Kidney capillary endothelial cell (primary cell): ENCODE data around the gene SULT1A2.
"Not testable (repeated sequence)": the region's sequence is repeated elsewhere in the genome, so short reads cannot be mapped to it uniquely, and the experiment has no call there.

Source experiments
- DNase-seq: peaks from one replicate; pipeline ENCODE4 v3.0.0-alpha.2; 2018; ENCODE audit warnings: low spot score

The SULT1A2 gene

GRCh38 chr16:28596840-28597691 lies at the start of gene SULT1A2:
SULT1A2 (minus strand) TSS chr16:28597050; CDS start chr16:28595930, 1,120 bp downstream.
- no peak for DNase-seq

DNA sequence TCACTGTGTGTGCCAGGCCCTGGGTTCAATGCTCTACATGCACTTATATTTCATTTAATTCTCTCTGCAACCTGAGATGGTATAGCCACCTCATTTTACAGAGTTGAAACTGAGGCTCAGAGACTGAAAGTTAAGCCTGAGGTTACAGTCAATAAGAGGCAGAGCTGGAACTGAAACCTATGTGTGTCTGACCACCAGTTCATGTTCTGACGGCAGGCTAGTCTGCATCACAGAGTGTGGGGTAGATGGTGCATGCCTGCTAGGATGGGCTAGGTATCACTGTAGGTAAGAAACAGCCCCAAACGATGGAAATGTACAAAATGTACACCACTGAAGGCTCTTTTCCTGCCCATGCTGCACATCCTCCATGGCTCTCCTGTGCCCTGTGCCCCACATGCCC lies 43.1 kb upstream of the SULT1A2 start:
- not testable (repeated sequence) for DNase-seq

GRCh38 chr16:28638359-28638758 lies 41.5 kb upstream of the SULT1A2 start:
- not testable (repeated sequence) for DNase-seq

- not testable (repeated sequence) for DNase-seq
Observed at GRCh38 chr16:28637765-28638164, 40.9 kb upstream of the SULT1A2 start, which contains the start of gene NPIPB8. NPIPB8 (plus strand) TSS chr16:28638065; CDS start chr16:28638361, 296 bp downstream.

DNA sequence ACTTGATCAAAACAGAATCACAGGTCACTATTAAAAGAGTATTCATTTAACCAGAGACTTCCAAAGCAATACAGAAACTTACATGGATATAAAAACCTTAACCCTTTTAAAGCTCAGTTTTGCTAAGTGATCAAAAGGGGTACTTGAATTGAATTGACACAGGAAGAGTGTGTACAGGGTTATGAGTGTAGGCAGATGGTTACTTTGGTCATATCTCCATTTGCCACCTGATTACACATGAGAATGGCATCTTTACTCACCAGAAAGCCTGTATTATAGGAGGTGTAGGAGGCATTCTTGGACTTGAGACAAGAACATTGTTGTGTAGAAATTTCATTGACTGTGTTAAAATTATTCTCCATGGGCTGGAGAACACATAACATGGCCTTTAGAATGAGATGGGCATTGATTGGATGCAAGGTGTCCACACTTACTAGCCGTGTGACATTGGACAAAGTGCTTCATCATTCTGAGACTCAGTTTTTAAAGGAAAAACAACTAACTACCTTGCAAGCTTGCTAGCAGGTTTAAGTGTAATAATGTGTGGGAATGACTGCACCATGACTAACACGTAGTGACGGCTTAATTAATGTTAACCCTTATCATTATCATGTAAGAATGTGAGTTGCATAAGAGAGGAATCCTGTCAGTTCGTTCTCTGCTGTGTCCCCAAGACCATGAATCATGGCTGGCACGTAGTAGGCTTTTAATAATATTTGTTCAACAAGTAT lies 39.4 kb upstream of the SULT1A2 start:
- DNase-seq: peak; percentile 19

- DNase-seq: not testable (repeated sequence)
Observed at GRCh38 chr16:28630905-28631304, 34.1 kb upstream of the SULT1A2 start.

DNA sequence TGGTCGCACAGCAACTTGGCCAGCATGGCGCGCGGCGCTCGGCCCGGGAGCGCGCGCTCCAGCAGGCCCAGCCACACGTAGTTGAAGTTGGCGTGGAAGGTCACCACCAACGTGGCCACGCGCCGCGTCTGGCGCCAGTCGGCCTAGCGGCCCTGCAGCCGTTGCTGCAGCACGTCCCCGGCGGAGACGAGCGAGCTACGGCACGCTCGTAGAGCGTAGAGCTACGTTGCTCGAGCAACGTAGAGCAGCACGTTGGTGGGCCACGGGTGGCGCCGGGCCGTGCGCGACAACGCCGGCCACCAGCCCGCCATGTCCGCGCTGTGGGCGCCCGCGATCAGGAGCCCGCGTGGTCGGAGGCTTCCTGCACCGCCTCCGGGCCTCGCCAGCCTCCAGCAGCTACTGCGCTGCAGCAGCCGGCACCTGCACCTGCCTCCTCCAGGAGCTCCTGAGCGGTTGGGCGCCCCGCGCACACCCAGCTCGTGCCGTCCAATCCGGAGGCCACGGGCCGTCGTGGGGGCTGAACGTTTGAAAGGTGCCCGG lies 26.4 kb upstream of the SULT1A2 start:
- no peak for DNase-seq

- not testable (repeated sequence) for DNase-seq
Observed at GRCh38 chr16:28622532-28623171, 25.8 kb upstream of the SULT1A2 start.

DNA sequence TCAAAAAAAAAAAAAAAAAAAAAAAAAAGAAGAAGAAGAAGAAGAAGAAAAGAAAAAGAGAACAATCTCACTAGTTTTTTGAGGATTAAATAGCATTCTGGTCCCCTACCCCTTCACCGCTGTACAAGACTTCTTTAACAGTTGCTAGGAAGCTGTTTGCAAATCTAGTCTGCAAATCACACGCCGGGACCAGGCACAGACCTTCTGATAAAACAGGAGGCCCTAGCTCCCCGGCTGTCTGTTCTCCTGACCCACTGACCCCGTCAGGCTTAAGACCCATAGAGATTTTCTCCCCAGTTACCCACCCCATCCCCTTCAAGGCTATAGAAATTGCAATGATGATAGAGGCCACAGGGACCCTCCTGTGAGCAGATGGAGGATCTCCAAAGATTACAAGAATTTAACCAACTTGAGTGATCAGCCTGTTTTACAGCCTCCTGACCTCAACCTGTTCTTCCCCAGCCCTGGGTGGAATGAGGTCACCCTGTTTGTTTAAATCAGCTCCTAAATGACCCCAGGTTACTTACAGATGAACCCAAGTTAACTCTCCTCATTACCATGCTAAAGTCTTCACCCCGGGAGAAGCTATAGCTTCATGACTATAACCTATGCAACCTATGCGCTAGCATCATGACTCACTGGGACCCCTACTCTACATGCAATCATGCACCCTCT lies 24.8 kb upstream of the SULT1A2 start:
- DNase-seq: no peak

DNA sequence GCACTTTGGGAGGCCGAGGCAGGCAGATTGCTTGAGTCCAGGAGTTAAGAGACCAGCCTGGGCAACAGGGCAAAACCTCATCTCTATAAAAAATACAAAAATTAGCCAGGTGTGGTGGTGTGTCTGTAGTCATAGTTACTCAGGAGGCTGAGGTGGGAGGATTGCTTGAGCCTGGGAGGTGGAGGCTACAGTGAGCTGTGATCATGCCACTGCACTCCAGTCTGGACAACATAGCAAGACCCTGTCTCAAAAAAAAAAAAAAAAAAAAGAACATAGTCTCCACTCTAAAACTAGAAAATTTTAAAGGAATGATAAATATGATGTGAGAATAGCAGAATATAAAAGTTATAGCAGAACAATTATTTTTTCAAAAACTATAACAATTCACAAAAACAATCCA lies 23.5 kb upstream of the SULT1A2 start:
- not testable (repeated sequence) for DNase-seq

DNA sequence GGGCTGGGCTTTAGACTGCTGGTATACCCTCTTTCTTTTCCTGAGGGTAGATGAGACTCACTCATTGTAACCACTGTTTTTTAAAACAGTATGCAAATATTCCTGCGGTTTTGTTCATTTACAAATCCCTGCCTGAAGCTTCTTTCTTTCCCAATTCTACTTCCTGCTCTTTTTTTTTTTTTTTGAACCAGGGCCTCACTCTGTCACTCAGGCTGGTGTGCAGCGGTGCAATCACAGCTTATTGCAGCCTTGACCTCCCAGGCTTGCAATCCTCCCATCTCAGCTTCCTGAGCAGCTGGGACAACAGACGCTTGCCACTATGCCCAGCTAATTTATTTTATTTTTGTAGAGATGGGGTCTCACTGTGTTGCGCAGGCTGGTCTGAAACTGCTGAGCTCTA lies 21.0 kb upstream of the SULT1A2 start:
- DNase-seq: no peak

DNA sequence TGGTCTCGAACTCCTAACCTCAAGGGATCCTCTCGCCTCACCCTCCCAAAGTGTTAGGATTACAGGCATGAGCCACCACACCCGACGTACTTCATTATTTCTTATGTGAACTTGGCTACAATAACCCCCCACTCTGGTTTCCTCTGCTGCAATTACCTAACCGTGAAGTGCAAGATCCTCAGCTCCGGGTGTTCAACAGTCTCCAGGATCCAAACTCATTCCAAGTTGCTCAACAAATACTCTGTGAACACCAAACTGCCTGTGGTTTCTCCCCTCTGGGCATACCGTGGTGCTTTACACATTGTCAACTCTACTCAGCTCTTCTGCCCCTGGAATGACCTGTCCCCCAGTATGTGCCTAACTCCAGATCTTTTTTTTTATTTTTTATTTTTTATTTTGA lies 19.8 kb upstream of the SULT1A2 start:
- DNase-seq: no peak

DNA sequence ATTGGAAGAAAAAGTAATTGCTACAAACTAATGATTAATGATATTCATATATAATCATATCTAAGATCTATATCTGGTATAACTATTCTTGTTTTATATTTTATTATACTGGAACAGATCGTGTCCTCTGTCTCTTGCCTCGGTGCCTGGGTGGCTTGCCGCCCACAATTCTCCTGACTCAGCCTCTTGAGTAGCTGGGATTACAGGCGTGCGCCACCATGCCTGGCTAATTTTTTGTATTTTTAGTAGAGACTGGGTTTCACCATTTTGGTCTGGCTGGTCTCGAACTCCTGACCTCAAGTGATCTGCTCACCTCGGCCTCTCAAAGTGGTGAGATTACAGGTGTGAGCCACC lies 19.4 kb upstream of the SULT1A2 start:
- DNase-seq: not testable (repeated sequence)

GRCh38 chr16:28615486-28616223 lies 18.8 kb upstream of the SULT1A2 start:
- DNase-seq: not testable (repeated sequence)

DNA sequence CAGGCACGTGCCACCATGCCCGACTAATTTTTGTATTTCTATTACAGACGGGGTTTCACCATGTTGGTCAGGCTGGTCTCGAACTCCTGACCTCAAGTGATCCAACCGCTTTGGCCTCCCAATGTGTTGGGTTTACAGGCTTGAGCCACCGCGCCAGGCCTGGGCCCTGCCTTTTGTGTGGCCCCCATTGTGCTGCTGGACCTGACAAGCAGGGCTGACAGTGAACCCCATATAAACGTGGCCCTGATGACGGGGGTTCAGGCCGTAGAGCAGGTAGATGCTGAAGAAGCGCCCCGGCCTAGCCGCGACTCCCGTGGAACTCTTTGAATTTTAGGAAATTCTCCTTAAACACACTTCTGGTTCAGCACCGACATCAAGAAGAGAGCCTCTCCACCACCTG lies 17.7 kb upstream of the SULT1A2 start:
- DNase-seq: not testable (repeated sequence)

- DNase-seq: not testable (repeated sequence)
Observed at GRCh38 chr16:28613912-28614311, 17.1 kb upstream of the SULT1A2 start.

DNA sequence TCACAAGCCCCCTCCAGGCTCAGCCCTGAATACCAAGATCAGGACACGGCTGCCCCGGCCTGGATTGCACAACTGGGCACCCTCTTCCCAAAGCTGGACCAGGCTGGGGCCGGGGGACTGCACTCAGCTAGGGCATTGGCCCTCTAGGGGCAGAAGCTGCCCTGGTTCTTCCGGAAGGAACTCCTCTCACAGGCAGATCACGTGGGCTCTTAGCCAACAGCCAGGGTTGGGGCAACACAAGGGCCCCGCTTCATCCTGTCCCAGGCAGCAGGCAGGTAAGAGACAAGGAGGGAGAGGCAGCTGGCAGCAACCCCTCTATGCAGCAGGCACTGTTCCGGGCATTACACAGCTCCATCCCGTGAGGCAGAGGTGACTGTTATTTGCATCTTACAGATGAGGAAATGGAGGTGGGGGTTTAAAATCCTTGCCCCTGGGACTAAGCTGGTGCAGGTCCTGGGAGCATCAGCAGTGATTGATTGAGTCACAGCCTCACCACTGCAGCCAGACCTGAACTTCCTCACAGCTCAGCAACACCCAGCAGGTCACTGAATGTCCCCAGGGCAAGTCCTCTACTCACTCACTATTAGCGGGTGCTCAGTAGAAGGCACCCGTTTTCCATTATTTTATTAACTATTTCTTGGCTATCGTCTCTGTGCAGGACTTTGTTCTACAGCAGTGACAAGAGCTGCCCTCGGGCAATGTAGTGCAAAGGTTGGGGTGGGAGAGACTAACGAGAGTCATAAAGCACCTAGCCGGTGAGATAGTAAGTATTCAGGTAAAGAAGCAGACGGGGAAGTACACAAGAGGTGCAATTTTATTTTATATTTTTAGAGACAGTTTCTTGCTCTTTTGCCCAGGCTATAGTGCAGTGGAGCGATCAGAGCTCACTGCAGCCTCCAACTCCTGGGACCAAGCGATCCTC lies 15.8 kb upstream of the SULT1A2 start:
- DNase-seq: not testable (repeated sequence)

GRCh38 chr16:28610595-28611191 lies 13.8 kb upstream of the SULT1A2 start:
- DNase-seq: no peak
